Cardiac fibroblast (primary cell): ENCODE data around the gene ZNF43.

Experiments used
- DNase-seq, 2 donors: peaks; one replicate each; pipeline versions ENCODE4 v3.0.0 to v3.0.0-alpha.2; 2010; ENCODE audit warnings: low read depth in 2 of 2
- H3K4me3 ChIP-seq, 2 donors: replicated peaks in 1 of 2; 1 replicate in 1 of 2; 2 replicates in 1 of 2; pipeline ENCODE4 v1.5.1; 2011; ENCODE audit warnings: low read depth in 2 of 2, low read length in 2 of 2, mild to moderate bottlenecking in 2 of 2, moderate library complexity in 1 of 2
- CTCF ChIP-seq: IDR thresholded peaks from one replicate; pipeline ENCODE4 v1.5.1; 2011; ENCODE audit warnings: low read depth, mild to moderate bottlenecking, low read length, inconsistent platforms

ZNF43 gene

GRCh38 chr19:21841081-21841480 lies 5.1 kb upstream of the ZNF43 start:
- no peak for DNase-seq
- TF ChIP-seq CTCF = no peak
- H3K4me3 ChIP-seq = no peak overlapping the region

GRCh38 chr19:21839976-21840375 lies 4.0 kb upstream of the ZNF43 start:
- DNase-seq = no peak
- TF ChIP-seq CTCF = no peak
- H3K4me3 ChIP-seq = no peak overlapping the region

GRCh38 chr19:21838646-21839045 lies 2.7 kb upstream of the ZNF43 start:
- H3K4me3 ChIP-seq = no peak overlapping the region
- no peak for TF ChIP-seq CTCF
- peak in 1 of 2 donors; percentile 13 for DNase-seq

- no peak for DNase-seq
- TF ChIP-seq CTCF = no peak
- peak overlapping the region; percentile 62 to 81 for H3K4me3 ChIP-seq
Observed at GRCh38 chr19:21835429-21835809, 563 bp downstream of the ZNF43 start.

GRCh38 chr19:21833733-21834132 lies 2.2 kb downstream of the ZNF43 start:
- TF ChIP-seq CTCF = no peak

GRCh38 chr19:21824679-21825078 lies 11.3 kb downstream of the ZNF43 start:
- no peak overlapping the region for H3K4me3 ChIP-seq

More at GRCh38 chr19:21833733-21834132, 2.2 kb downstream of the ZNF43 start:
- no peak overlapping the region for H3K4me3 ChIP-seq
- no peak for DNase-seq

More at GRCh38 chr19:21824679-21825078, 11.3 kb downstream of the ZNF43 start:
- DNase-seq = no peak
- no peak for TF ChIP-seq CTCF
